ENCODE results near the gene FGF22. TPM values are rescaled to one million over a fixed set of nuclear protein-coding genes. Genes with fewer than 3 reads are reported as not detected.

Gene FGF22
- total and polyA plus RNA-seq, 9 donors, result 0.23 to 4.4 (median 2.3) TPM; not detected in 1

- TF ChIP-seq POLR2A (IDR thresholded peaks at IDR 0.05) (peak; percentile 89), CTCF (IDR thresholded peaks at IDR 0.05) (peak in 2 of 3 donors; percentile 80 to 85), EP300 (IDR thresholded peaks at IDR 0.05) (peak; percentile 65)
- intact Hi-C loops (cut with DNase I), result no loop called here
- H3K4me3 ChIP-seq, result peak overlapping the region; percentile 59
- H3K9me3 ChIP-seq, result no peaks in the 10 kb centered on the region
- peak; percentile 100 for DNase-seq
- WGBS, 3 donors, result 1% methylated on average over 11 to 70 of the region's 70 CpGs
- peak overlapping the region; percentile 91 to 95 for H3K27ac ChIP-seq
- H3K36me3 ChIP-seq, result no peaks in the 10 kb centered on the region
- H3K27me3 ChIP-seq, result no peaks in the 10 kb centered on the region
- peaks cover 15% of the 10 kb centered on the region for H3K4me1 ChIP-seq (ENCODE audit: insufficient read depth)
Measured at GRCh38 chr19:680287-681028, 40.8 kb downstream of the FGF22 start.

DNA sequence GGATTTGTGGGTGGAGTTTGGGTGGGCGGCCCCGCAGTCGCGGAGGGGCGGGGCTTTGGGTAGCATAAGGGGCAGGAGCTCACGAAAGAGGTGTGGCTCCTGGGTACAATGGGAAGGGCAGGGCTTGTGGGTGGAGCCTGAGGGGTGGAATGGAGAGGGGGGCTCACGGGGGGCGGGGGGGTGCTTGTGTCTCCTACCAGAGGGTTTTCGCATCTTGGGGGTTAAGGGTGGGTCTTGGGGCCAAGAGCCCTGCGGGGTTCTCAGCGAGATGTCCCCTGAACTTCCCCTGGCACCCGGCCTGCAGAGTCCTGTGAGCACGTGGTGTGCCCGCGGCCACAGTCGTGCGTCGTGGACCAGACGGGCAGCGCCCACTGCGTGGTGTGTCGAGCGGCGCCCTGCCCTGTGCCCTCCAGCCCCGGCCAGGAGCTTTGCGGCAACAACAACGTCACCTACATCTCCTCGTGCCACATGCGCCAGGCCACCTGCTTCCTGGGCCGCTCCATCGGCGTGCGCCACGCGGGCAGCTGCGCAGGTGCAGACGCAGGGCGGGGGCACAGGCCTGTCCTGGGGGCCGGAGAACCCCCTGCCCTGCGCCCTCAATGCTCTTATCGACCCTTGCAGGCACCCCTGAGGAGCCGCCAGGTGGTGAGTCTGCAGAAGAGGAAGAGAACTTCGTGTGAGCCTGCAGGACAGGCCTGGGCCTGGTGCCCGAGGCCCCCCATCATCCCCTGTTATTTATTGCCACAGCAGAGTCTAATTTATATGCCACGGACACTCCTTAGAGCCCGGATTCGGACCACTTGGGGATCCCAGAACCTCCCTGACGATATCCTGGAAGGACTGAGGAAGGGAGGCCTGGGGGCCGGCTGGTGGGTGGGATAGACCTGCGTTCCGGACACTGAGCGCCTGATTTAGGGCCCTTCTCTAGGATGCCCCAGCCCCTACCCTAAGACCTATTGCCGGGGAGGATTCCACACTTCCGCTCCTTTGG is 41.6 kb downstream of the FGF22 start:
- Histone ChIP-seq H3K36me3 (no peaks in the 10 kb centered on the region), H3K4me1 (ENCODE audit: insufficient read depth) (peaks cover 11% of the 10 kb centered on the region), H3K4me3 (peak overlapping the region; percentile 59), H3K27ac (peak overlapping the region; percentile 56 to 95), H3K9me3 (no peaks in the 10 kb centered on the region), H3K27me3 (no peaks in the 10 kb centered on the region)
- TF ChIP-seq CTCF (IDR thresholded peaks at IDR 0.05) (no peak), POLR2A (IDR thresholded peaks at IDR 0.05) (no peak), EP300 (IDR thresholded peaks at IDR 0.05) (no peak)
- WGBS, 3 donors, result 63 to 73% (median 67%) methylated on average over 52 to 54 of the region's 54 CpGs
- peak in 3 of 5 donors; percentile 82 to 86 (median 82) for DNase-seq
- intact Hi-C loops (cut with DNase I), result no loop called here

DNA sequence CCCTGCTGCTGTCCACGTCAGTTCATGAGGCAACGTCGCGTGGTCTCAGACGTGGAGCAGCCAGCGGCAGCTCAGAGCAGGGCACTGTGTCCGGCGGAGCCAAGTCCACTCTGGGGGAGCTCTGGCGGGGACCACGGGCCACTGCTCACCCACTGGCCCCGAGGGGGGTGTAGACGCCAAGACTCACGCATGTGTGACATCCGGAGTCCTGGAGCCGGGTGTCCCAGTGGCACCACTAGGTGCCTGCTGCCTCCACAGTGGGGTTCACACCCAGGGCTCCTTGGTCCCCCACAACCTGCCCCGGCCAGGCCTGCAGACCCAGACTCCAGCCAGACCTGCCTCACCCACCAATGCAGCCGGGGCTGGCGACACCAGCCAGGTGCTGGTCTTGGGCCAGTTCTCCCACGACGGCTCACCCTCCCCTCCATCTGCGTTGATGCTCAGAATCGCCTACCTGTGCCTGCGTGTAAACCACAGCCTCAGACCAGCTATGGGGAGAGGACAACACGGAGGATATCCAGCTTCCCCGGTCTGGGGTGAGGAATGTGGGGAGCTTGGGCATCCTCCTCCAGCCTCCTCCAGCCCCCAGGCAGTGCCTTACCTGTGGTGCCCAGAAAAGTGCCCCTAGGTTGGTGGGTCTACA is 43.1 kb downstream of the FGF22 start:
- DNase-seq, result peak in 3 of 5 donors; percentile 57 to 62 (median 61)
- Histone ChIP-seq H3K27ac (no peak overlapping the region), H3K4me1 (ENCODE audit: insufficient read depth) (peaks cover 6% of the 10 kb centered on the region), H3K9me3 (no peaks in the 10 kb centered on the region), H3K27me3 (no peaks in the 10 kb centered on the region), H3K36me3 (no peaks in the 10 kb centered on the region), H3K4me3 (no peak overlapping the region)
- TF ChIP-seq CTCF (IDR thresholded peaks at IDR 0.05) (no peak), POLR2A (IDR thresholded peaks at IDR 0.05) (no peak), EP300 (IDR thresholded peaks at IDR 0.05) (no peak)
- intact Hi-C loops (cut with DNase I), result no loop called here
- WGBS, 3 donors, result 72 to 76% (median 75%) methylated on average over 24 to 25 of the region's 25 CpGs

GRCh38 chr19:685454-685931 is 45.8 kb downstream of the FGF22 start:
- Histone ChIP-seq H3K4me1 (ENCODE audit: insufficient read depth) (peaks cover 3% of the 10 kb centered on the region), H3K36me3 (no peaks in the 10 kb centered on the region), H3K27me3 (no peaks in the 10 kb centered on the region), H3K4me3 (no peak overlapping the region), H3K27ac (no peak overlapping the region), H3K9me3 (no peaks in the 10 kb centered on the region)
- intact Hi-C loops (cut with DNase I), result no loop called here
- WGBS, 3 donors, result 73 to 79% (median 77%) methylated on average over 31 of the region's 31 CpGs
- peak in 1 of 5 donors; percentile 42 for DNase-seq
- TF ChIP-seq POLR2A (IDR thresholded peaks at IDR 0.05), result no peak
- TF ChIP-seq CTCF (IDR thresholded peaks at IDR 0.05), result no peak
- TF ChIP-seq EP300 (IDR thresholded peaks at IDR 0.05), result no peak

Data from ovary (tissue), 9 donors.